Fibroblast of the aortic adventitia (primary cell): ENCODE results near the gene SDF4. TPM values are rescaled to one million over a fixed set of nuclear protein-coding genes. Genes with fewer than 3 reads are reported as not detected.

Source experiments
- DNase-seq: peaks from one replicate; pipeline ENCODE4 v3.0.0-alpha.2; 2010; ENCODE audit warnings: low read depth
- H3K4me3 ChIP-seq: 2 replicates; pipeline ENCODE4 v1.5.1; 2011; ENCODE audit warnings: low read depth, mild to moderate bottlenecking, control low read depth, low read length, moderate library complexity
- total RNA-seq: library from RNA; depleted of rRNA; stranded (reverse); fragments of >200 nt; gene quantifications from 2 replicates; pipeline ENCODE4 v1.2.3, GENCODE V29; 2012; ENCODE audit warnings: low replicate concordance
- TF ChIP-seq, protein P1 (sequence below): IDR thresholded peaks from 2 replicates; pipeline ENCODE4 v1.5.1; 2011; ENCODE audit warnings: mild to moderate bottlenecking, low read length, control low read depth, inconsistent platforms; ENCODE audit not compliant: insufficient read depth

SDF4 gene
- total RNA-seq, 1 donor = 91.6 TPM

- no peak for DNase-seq
- TF ChIP-seq, protein P1, sequence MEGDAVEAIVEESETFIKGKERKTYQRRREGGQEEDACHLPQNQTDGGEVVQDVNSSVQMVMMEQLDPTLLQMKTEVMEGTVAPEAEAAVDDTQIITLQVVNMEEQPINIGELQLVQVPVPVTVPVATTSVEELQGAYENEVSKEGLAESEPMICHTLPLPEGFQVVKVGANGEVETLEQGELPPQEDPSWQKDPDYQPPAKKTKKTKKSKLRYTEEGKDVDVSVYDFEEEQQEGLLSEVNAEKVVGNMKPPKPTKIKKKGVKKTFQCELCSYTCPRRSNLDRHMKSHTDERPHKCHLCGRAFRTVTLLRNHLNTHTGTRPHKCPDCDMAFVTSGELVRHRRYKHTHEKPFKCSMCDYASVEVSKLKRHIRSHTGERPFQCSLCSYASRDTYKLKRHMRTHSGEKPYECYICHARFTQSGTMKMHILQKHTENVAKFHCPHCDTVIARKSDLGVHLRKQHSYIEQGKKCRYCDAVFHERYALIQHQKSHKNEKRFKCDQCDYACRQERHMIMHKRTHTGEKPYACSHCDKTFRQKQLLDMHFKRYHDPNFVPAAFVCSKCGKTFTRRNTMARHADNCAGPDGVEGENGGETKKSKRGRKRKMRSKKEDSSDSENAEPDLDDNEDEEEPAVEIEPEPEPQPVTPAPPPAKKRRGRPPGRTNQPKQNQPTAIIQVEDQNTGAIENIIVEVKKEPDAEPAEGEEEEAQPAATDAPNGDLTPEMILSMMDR = no peak
- no peak overlapping the region for H3K4me3 ChIP-seq
These were observed 46.6 kb downstream of the SDF4 start for GRCh38 chr1:1185101-1185765.

DNA sequence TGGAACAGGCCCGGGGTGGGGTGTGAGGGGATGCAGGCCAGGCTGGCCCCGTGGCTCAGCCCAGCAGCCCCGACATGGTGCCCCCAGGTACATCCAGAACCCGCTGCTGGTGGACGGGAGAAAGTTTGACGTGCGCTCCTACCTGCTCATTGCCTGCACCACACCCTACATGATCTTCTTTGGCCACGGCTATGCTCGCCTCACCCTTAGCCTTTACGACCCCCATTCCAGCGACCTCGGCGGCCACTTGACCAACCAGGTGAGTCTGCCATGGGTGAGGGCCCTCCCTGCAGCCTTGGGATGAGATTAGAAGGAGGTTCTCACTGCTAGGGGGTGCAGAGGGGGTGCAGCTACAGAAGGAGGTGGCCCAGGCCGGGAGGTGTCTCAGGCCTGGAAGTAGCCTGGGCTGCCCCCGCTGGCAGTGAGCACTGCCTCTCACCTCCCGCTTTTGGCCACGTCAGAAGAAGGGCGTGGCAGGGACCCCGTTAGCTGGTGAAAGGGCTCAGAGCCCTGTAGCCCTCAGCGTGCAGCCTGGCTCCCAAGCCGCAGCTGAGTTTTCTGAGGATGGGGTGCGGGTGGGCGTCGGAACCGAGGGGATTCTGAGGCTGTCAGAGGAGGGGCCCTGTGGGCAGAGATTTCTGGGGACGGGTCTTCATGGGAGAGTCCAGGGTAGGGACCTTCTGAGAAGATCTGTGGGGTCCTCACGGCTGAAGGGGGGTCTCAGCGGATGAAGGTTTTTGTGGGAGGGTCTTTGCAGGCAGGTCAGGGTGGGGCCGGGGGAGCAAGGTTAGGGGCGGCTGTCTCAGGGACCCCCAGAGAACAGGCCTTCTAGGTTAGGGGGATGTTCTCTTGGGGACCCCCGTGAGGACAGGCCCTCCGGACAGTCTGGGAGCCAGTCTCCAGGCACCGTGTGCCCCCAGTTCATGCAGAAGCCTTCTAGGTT is 47.7 kb downstream of the SDF4 start:
- H3K4me3 ChIP-seq = no peak overlapping the region
- TF ChIP-seq, protein P1 = no peak
- DNase-seq = no peak

DNA sequence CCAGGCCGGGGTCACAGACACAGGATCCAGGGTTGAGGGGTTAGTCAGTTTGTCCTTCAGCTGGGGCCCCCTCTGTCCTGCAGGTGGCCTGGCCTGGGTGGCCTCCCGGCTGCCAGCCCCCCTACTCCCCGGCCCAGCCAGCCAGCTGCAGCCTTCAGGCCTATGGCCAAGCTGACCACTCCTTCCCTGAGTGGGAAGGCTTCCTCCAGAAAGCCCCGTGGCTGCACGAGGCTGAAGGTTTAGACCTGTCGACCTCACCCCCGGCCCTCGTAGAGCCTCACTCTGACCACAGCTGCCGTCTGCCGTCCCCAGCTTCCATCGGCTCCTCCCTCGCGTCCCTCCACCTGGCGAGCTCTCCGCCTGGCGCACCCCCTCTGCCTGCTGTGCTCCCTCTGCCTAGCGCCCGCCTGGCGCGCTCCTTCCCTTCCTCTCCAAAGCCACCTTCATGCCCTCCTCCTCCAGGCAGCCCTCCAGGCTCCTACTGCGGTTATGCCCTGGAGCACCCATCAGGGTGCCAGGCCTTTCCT is 48.5 kb downstream of the SDF4 start:
- TF ChIP-seq, protein P1 = no peak
- H3K4me3 ChIP-seq = no peak overlapping the region
- DNase-seq = no peak

GRCh38 chr1:1182491-1183220 is 49.1 kb downstream of the SDF4 start:
- TF ChIP-seq, protein P1 = no peak
- no peak for DNase-seq
- H3K4me3 ChIP-seq = no peak overlapping the region

GRCh38 chr1:1181938-1182410 is 49.8 kb downstream of the SDF4 start:
- H3K4me3 ChIP-seq = no peak overlapping the region
- DNase-seq = no peak
- TF ChIP-seq, protein P1 = no peak
